NCI-H1417 (cell line): ENCODE data around the gene PTPRS.
"Not testable (repeated sequence)": the region's sequence is repeated elsewhere in the genome, so short reads cannot be mapped to it uniquely, and the experiment has no call there.

Source experiments
- DNase-seq, 3 experiments: peaks; one replicate each; lab custom pipeline; 2025; lab: John Stamatoyannopoulos, UW

PTPRS gene

DNA sequence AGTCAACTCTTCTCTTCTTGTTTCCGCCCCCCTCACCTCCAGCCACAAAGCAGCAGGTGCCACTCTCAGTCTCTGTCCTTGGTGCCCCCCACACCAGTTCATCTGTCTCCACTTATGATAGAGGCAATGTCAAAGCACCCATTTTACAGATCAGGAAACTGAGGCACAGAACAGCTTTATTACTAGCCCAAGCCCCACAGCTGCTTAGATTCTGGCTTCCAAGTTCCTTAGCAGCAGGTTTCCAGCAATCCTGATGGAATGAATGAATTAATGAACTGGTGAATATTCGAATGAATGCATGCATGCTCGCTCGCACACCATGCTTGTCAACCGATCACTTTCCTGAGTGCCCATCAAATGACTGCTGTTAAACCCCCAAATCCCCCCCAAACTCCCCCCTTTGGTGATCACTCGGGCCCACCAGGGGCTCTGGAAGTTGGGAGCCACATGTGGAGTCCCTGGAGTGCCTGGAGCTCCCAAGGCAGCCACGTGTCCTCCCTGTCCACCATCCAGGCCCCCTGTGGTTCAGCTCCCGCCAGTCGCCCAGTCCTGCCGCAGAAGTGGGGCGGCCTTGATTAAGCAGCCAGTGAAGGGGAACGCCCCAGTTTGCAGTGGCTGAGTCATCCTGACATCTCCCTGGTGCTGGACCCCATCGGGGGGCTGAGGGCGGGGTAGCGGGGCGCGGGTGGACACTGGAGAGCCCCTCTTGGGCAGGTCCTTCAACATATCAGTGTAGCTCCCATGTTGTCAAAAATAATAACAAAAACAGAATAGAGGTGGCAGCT is 6.8 kb downstream of the PTPRS start:
- no peak for DNase-seq

DNA sequence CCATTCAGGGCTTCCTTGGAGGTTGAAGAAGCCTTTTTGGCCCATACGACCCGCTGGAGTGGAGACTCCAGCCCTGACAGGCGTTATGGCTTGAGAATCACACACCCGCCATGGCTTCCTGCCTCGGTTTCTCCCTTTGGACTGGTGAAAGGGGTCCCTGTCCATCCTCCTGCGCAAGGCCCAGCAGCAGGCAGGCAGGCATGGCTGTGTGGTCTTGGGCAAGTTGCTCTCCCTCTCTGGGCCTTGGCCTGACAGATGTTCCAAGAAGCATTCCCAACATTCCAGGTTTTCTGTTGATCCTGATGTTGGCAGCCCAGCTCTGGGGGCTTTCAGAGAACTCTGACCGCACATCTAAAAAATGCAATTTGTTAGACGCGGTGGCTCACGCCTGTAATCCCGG is 8.1 kb downstream of the PTPRS start:
- no peak for DNase-seq

DNA sequence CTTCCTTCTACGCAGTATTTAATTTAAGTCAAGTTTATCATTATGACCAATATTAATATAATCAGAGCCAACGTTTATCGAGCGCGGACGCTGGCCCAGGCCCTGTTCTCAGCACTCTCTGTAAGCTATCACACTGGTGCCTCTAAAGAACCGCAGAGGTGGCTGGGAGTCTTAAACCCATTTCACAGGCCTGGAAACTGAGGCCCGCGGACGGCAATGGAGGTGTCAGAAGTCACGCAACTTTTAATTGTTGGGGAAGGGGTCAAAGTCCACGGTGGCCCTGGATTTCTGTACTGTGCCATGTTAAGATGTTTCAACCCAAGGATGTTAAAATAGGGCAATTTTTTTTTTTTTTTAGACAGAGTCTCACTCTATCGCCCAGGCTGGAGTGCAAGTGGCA is 8.8 kb downstream of the PTPRS start:
- DNase-seq: no peak

DNA sequence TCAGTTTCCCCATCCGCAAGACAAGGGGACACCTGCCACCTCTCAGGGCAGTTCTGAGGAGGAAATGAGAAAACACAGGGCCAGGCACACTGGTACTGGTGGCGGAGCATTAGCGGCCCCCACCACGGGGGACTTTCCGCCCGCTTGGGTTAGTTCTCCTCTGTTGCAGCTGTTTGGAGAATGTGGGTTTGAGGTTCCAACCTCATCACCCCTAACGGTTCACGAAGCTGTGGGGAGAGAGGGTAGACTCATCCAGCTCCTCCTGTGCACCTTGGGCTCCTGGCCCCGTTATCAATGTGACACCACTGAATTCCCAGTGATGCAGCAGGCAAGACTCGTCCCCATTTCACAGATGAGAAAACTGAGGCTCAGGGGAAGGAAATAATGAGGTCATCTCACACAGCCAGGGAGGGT is 10.3 kb downstream of the PTPRS start:
- no peak for DNase-seq

DNA sequence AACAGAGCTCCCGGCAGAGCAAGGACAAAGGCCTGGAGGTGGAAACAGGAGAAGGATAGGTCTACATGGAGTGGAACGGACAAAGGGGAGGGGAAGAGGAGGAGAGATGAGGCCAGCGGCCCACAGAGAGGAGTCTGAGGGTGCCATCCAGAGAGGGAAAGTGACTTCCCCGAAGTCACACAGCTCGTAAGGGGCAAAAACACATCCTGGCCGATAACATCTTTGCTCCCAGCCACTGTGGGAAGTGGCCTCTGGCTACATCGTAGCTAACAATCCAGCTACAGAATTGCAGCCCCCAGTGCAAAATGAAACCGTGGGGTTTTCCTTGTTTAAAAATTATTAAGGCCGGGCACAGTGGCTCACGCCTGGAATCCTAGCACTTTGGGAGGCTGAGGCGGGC is 11.5 kb downstream of the PTPRS start:
- no peak for DNase-seq

DNA sequence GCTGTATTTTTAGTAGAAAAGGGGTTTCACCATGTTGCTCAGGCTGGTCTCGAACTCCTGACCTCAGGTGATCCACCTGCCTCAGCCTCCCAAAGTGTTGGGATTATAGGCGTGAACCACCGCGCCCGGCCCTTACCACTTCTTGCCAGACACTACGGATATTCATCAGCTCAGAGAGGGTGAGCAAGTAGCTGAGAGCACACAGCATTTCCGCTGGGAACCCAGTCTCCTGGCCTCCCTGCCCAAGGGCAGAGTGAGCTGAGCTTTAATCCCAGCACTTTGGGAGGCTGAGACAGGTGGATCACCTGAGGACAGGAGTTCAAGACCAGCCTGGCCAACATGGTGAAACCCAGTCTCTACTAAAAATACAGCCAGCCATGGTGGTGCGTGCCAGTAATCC is 12.2 kb downstream of the PTPRS start:
- not testable (repeated sequence) for DNase-seq

DNA sequence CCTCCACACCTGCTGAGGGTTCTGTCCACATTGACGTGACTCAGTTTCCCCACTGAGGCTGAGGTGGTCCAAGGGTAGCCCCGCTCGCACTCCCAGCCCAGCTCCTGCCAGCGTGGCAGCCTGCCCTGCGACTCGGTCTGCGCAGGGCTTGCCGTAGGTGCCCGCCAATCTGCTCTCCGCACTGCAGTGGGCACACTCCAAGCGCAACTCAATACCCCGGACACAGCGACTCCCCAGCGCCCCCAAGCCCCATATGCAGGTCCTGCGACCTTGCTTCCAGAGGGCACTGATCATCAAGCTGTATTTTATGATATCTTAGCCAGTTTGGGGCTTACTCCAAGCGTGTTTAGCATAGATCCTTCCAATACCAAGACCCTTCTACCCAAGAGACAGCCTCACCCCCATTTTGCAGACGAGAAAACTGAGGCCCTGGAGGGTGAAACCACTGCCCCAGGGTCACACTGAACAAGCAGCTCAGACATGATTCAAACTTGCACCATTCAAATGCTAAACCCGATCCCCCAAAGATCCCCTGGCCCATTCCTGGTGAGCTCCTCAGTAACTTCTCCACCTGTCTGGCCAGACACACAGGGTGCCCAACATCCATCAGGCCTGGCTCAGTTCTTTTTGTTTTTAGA is 13.5 kb downstream of the PTPRS start:
- no peak for DNase-seq

DNA sequence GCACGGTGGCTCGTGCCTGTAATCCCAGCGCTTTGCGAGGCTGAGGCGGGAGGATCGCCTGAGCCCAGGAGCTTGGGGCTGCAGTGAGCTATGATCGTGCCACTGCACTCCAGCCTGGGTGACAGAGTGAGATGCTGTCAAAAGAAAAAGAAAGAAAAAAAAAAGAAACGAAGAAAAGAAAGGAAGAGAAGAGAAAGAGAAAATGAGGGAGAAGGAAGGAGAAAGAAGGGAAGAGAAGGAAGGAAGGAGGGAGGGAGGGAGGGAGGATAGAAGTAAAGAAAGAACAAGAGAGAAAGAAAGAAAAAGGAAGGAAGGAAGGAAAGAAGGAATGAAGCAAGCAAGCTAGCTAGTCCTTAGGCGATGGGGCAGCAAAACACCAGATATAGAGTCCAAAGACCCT is 14.1 kb downstream of the PTPRS start:
- no peak for DNase-seq

DNA sequence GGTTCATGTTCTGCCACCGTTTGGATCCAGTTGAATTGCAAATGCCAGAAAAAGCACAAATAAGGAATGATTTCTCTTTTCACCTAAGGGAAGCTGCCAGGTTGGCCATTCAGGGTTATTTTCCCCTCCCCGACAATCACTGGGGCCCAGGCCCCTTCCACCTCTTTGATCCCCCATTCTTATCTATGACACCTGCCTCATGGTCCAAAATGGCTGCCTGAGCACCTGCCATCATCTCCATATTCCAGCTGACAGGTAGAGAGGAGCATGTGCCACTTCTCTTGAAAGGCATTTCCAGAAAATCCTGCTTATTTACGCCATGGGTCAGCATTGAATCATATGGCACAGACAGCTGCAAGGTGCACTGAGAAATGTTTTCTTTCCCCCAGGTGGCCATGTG is 15.7 kb downstream of the PTPRS start:
- DNase-seq: no peak

DNA sequence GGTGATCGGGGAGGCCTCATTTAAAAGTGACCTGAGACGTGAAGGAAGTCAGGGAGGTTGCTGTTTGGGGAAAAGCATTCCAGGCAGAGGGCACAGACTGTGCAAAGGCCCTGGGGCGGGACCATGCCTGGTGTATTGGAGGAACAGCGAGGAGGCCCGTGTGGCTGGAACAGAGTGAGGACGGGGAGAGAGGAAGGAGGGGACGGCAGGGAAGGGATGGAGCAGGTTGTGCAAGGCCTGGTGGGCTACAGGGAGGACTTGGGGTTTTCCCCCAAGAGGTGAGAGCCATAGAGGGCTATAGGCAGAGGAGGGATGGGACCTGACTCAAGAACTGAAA is 17.2 kb downstream of the PTPRS start:
- DNase-seq: no peak

DNA sequence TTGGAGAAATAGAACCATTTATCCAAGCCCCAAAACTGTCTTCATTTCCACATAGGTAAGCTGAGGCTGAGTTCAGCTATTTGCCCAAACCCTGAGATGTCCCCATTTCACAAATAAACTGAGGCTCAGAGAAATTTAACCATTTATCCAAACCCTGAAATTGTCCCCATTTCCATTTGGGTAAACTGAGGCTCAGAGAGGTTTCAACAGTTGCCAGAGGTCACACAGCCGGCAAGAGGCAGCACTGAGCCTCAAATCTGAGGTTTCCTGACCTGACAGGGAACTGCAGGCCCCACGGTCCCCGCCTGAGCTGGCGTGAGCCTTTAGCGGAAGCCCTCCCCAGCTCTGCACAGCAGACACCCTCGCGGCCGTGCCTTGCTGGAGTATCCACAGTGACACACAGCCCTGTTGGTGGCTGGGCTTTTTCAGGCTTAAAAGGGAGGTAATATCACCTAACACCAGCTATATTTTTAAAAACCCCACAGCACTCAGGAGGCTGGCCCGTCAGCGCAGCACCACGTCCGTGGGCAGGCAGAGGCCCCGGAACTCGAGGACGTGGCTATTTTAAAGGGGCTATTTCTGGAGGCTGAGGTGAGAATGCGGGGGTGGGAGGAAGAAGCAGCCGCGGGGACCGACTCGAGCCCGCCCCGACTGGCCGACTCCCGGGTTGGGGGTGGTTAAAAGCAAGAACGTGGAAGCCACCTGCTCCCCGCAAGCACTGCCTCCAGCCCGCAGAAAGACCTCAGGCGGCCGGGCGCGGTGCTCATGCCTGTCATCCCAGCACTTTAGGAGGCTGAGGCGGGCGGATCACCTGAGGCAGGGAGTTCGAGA is 18.5 kb downstream of the PTPRS start:
- no peak for DNase-seq

DNA sequence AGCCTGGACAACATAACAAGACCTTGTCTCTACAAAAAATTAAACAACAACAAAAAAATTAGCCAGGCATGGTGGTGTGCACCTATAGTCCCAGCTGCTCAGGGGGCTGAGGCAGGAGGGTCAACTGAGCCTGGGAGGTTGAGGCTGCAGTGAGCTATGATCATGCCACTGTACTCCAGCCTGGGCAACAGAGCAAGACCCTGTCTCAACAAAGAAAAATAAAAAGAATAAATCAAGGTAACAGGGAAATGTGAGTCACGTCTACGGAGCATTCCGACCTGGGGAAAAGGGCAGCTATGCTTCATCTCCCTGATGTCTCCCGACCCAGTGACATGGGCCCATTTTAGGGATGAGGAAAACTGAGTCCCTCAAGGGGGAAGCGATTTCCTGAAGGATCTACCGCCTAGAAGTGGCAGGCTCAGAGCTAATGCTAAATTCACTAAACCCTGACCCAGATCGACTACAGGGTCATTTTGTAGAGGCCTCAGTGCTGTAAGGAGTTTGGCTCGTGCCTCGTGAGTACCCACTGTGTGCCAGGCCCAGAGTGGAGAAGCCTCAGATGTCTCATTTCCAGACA is 19.5 kb downstream of the PTPRS start:
- no peak for DNase-seq

DNA sequence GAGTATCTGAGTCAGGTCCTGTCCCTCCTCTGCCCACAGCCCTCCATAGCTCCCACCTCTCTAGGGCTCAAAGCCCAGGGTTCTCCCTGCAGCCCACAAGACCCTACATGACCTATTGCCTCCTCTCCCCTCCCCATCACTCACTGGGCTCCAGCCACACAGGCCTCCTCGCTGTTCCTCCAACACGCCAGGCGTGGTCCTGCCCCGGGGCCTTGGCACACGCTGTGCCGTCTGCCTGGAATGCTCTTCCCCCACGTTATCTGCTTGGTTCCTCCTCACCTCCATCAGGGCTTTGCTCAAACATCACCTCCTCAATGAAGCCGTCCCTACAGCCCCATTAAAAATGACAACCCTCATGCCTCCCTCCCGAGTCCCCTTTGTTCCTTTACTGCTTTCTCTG is 21.1 kb downstream of the PTPRS start:
- no peak for DNase-seq

DNA sequence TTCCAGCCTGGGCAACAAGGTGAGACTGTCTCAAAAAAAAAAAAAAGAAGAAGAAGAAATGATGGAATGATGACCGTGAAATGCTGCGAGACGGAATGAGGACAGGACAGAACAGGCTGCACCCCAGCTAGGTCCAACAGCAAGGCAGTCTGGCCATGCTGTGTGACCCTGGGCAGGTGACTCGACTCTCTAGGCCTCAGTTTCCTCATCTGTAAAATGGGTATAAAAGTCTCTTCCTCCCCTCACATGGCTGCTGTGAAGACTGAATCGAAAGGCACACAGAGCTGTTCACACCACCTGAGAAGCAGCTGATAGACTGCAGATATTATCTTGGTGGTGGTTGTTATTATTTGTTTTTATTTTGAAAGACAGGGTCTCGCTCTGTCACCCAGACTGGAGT is 22.3 kb downstream of the PTPRS start:
- DNase-seq: no peak

DNA sequence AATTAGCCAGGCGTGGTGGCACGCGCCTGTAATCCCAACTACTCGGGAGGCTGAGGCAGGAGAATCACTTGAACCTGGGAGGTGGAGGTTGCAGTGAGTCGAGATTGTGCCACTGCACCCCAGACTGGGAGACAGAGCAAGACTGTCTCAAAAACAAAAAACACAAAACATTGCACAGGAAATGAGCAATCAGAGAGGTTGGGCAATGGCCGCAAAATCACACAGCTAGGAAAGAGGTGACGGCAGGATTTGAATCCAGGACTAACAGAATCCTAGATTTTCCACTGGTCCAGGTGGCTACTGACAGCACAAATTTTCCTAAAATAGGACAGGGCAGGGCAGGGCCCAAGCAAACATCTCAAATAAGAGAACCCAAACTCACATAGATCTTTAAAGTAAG is 23.3 kb downstream of the PTPRS start:
- no peak for DNase-seq

DNA sequence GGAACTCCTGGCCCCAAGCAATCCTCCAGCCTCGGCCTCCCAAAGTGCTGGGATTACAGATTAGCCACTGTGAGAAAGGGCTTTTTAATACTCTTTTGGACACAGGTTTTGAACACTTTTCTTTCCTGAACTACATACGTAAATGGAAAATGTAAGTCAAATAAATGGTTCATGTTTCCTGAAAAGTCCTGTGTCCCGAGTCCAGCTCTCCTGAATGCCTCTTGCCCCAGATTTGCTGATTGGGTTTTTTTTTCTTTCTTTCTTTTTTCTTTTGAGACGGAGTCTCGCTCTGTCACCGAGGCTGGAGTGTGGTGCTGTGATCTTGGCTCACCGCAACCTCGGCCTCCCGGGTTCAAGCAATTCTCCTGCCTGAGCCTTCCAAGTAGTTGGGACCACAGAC is 24.5 kb downstream of the PTPRS start:
- no peak for DNase-seq

DNA sequence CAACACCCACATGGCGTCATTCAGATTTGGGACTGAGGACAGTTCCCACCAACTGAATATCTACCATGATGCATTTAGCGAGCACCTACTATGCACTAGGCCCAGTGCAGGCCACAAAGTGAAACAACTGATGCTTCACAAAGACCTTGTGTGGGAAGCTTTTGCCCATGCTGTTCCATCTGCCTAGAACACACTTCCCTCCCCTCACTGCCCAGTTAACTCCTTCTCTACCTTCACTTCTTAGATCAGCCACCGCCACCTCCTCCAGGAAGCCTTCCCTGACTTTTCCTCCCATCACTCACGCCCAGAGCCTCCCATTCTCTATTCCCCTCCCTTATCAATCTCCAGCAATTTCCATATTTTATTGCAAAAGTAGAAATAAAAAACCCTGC is 25.7 kb downstream of the PTPRS start:
- no peak for DNase-seq

DNA sequence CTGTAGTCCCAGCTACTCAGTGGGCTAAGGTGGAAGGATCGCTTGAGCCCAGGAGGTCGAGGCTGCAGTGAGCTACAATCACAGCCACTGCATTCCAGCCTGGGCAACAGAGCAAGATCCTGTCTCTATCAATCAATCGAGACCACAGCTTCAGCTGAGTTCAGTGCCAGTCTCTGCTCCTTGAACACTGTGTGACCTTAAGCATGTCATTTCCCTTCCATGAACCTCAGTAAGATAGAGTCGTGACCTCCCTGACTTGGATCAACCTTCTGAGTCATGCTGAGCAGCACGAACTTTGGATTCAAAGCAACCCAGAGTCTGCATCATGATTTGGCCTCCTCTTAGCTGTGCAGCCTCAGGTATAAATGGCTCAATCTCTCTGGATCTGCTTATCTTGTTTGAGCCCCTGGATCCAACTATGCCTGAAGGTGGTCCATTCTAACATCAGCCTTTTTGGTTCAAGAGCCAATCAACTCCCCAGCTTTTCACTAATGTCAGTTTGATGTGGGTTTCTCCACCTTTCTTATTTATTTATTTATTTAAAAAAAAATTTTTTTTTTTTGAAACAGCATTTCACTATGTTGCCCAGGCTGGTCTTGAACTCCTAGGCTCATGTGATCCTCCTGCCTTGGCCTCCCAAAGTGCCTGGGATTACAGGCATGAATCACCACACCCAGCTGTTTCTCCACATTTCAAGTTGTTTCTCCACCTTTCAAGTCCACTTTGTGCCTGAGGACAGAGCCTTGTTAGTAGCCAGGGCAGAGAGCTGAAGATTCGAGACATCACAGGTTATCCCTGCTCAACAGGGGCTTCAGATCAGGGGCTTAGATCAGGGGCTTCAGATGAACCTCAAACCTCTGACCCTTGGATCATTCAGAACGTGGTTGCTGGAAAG is 26.4 kb downstream of the PTPRS start:
- no peak for DNase-seq

DNA sequence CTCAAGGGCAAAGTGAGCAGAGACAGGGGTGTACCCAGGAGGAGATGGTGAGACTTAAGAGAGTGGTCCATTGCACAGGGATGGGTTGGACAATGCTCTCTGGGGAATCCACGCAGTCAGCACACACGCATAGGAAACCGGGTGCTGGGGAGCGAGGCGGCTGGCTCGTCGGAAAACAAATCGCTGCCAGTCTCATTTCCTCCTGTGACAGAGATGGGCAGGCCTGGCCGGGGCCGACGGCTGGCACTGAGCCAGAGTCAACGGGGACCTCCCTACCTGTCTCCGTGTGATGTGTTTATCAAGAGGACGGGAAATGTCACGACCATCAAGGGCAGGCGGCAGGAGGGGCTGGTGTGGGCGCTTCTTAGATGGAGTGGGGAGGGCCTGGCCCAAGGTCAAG is 27.3 kb downstream of the PTPRS start:
- peak in 2 of 3 experiments; percentile 81 to 92 for DNase-seq

DNA sequence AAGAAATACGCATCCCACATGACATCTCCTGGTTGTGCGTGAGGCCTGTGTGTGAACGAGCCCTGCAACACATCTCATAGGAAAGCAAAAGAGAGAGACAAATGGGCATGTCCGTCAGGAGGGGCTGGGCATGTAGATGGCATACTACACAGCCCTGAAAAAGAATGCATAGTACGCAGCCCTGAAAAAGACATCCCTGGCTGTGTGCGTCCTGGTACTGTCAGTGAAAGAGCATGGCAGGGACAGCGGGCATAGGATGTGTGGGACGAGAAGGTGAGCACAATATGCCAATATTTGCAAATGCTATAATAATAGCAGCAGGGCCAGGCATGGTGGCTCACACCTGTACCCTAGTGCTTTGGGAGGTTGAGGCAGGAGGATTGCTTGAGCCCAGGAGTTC is 28.6 kb downstream of the PTPRS start:
- no peak for DNase-seq

DNA sequence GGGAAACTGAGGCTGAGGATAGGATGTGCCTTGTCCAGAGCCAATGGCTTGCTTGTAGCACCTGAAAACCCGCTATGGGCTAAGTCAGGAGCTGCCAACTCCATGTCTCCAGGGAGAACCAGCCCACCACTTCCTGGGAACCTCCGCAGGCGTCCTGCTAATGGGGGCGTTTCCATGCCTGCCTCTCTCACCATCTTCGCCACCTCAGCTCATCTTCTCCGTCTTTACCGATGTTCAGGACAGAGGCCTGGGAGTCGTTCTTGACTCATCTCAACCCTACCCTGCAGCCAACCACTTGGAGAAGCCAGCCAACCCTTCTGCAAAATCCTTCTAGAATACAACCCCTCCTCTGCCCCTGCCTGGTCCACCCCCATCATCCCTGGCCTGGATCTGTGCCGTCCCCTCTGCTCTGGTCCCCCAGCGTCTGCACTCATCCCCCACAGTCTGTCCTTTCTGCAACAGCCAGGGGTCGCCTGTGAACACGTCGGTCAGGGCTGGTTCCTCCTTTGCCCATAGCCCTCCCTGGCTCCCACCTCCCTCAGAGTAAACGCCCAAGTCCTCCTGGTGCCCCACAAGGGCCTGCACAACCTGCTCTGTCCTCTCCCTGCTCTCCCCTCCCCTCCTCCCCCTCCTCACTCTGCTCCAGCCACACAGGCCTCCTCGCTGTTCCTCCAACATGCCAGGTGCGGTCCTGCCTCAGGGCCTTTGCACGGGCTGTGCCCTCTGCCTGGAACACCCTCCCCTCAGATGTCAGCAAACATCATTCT is 31.0 kb downstream of the PTPRS start:
- DNase-seq: no peak
